Right lobe of liver (tissue), 4 donors: Measurements from ENCODE around the gene PLK1.

Experiments
- POLR2A ChIP-seq: fragments of 450-650 bp; IDR thresholded peaks from one replicate; pipeline ENCODE4 v1.6.1; 2017; ENCODE audit warnings: antibody characterized with exemption, mild to moderate bottlenecking
- TF ChIP-seq, protein P1 (sequence below), 4 donors: fragments of 200-600 bp in 3 of 4; fragments of 450-650 bp in 1 of 4; IDR thresholded peaks; one replicate each; pipeline versions ENCODE4 v1.5.1 to v1.8.0; 2016 to 2022; ENCODE audit warnings: antibody characterized with exemption in 4 of 4, mild to moderate bottlenecking in 2 of 4
- donor health status: DM: no; HTN: no; CAD: no.
- donor health status: DM: no; HTN: no; CAD: no.
- donor health status: DM: no; HTN: yes; CAD: no.

DNA sequence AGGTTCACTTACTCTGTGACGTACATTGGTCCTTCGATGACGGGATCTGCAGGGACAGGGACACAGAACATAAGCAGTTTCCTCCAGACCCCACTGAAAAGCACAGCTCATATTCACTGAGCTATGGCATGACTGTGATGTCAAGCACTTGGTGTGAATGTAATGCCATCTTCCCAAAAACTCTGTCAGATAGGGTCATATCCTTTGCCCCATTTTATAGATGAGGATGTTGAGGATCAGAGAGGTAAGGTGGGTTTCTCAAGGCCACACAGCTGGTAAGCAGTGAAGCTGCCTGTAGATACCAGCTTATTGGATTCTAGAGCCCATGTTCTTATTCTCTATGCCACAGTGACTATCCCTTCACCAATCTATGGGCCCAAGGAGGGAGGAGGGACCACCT lies 31.8 kb downstream of the PLK1 start:
- no peak for TF ChIP-seq POLR2A
- TF ChIP-seq, protein P1, sequence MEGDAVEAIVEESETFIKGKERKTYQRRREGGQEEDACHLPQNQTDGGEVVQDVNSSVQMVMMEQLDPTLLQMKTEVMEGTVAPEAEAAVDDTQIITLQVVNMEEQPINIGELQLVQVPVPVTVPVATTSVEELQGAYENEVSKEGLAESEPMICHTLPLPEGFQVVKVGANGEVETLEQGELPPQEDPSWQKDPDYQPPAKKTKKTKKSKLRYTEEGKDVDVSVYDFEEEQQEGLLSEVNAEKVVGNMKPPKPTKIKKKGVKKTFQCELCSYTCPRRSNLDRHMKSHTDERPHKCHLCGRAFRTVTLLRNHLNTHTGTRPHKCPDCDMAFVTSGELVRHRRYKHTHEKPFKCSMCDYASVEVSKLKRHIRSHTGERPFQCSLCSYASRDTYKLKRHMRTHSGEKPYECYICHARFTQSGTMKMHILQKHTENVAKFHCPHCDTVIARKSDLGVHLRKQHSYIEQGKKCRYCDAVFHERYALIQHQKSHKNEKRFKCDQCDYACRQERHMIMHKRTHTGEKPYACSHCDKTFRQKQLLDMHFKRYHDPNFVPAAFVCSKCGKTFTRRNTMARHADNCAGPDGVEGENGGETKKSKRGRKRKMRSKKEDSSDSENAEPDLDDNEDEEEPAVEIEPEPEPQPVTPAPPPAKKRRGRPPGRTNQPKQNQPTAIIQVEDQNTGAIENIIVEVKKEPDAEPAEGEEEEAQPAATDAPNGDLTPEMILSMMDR (IDR thresholded peaks at IDR 0.05), result no peak
